Esophagus muscularis mucosa (tissue), 4 donors: ENCODE measurements around the gene ADISSP. TPM values are rescaled to one million over a fixed set of nuclear protein-coding genes. Genes with fewer than 3 reads are reported as not detected.
"Not testable (repeated sequence)": the region's sequence is repeated elsewhere in the genome, so short reads cannot be mapped to it uniquely, and the experiment has no call there.

Experiments used
- DNase-seq: peaks from one replicate; pipeline ENCODE4 v3.0.0-alpha.2; 2017; ENCODE audit errors: extremely low spot score
- H3K27ac ChIP-seq, 4 donors: fragments of 200-600 bp; sonication (generic); replicated peaks in 1 of 4; 1 replicate in 3 of 4; 2 replicates in 1 of 4; pipeline ENCODE4 v1.5.1; 2016 to 2019; ENCODE audit warnings: mild to moderate bottlenecking in 1 of 4
- H3K27me3 ChIP-seq, 4 donors: fragments of 200-600 bp; sonication (generic); one replicate each; pipeline versions ENCODE4 v1.5.1 to v1.6.0; 2016 to 2019
- H3K36me3 ChIP-seq, 4 donors: fragments of 200-600 bp; sonication (generic); one replicate each; pipeline ENCODE4 v1.5.1; 2016 to 2019
- H3K4me1 ChIP-seq, 4 donors: fragments of 200-600 bp; sonication (generic); one replicate each; pipeline ENCODE4 v1.5.1; 2016 to 2019
- H3K4me3 ChIP-seq, 4 donors: fragments of 200-600 bp; sonication (generic); 1 replicate in 2 of 4; 2 replicates in 2 of 4; pipeline ENCODE4 v1.5.1; 2016 to 2019; ENCODE audit warnings: mild to moderate bottlenecking in 4 of 4, moderate library complexity in 1 of 4
- H3K9me3 ChIP-seq, 4 donors: fragments of 200-600 bp; sonication (generic); 1 replicate in 3 of 4; 2 replicates in 1 of 4; pipeline ENCODE4 v1.5.1; 2016 to 2019
- EP300 ChIP-seq: sonication (generic); formaldehyde crosslinking; IDR thresholded peaks from one replicate; pipeline ENCODE4 v1.6.1; 2017; ENCODE audit warnings: antibody characterized with exemption
- POLR2A ChIP-seq: fragments of 450-650 bp; IDR thresholded peaks from one replicate; pipeline ENCODE4 v1.6.1; 2017; ENCODE audit warnings: antibody characterized with exemption, moderate library complexity, mild to moderate bottlenecking, low read depth
- POLR2AphosphoS5 ChIP-seq, 2 donors: sonication (generic); formaldehyde crosslinking; IDR thresholded peaks; one replicate each; pipeline ENCODE4 v1.6.1; 2017; ENCODE audit warnings: antibody characterized with exemption in 2 of 2
- WGBS: methylation state at CpG from one replicate; pipeline ENCODE4 v1.1.5; 2018; 5-methylcytosine and 5-hydroxymethylcytosine counted together
- intact Hi-C: fragments of 100-400 bp; cut with DNase I; formaldehyde crosslinking; loops from one replicate; pipeline ENCODE4 v1.15.1; 2023
- total RNA-seq, 4 donors: library from RNA; depleted of rRNA; stranded (reverse); fragments of >200 nt; gene quantifications; one replicate each; pipeline versions ENCODE4 v1.1.0 to v1.2.1, GENCODE V29; 2016
- TF ChIP-seq, protein P1 (sequence below), 3 experiments: fragments of 200-600 bp in 2 of 3; fragments of 450-650 bp in 1 of 3; sonication (generic) in 2 of 3; IDR thresholded peaks; one replicate each; pipeline ENCODE4 v1.5.1; 2017 to 2019; ENCODE audit warnings: antibody characterized with exemption in 3 of 3, mild to moderate bottlenecking in 2 of 3, moderate library complexity in 1 of 3

Gene ADISSP
- total RNA-seq, 4 donors from 2014 or later = 56.5 to 96.1 (median 73.6) TPM

DNA sequence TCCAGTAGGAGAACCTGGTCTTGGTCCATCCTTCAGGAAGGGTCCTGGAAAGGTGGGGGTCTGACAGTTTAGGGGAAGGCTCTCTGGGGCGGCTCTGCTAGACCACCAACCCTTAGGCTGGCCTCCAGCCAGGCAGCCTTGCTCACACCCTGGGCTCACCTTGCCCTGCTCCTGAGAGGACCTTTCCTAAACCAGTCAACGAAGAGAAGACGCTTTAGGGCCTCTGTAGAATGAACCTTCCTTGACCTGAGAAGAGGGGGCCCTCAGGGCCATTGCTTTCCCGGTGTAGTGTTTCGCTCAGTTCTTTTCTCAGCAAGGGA lies 29.6 kb upstream of the ADISSP start:
- Histone ChIP-seq H3K27ac (peak overlapping the region; percentile 95 to 99 (median 98)), H3K36me3 (peaks cover 15 to 44% (median 29%) of the 10 kb centered on the region in 4 donors), H3K4me3 (peak overlapping the region; percentile 63 to 81 (median 66)), H3K27me3 (no peaks in the 10 kb centered on the region), H3K9me3 (no peaks in the 10 kb centered on the region), H3K4me1 (peaks cover 15 to 57% (median 56%) of the 10 kb centered on the region in 4 donors)
- 83% methylated on average over 5 of the region's 5 CpGs for WGBS
- no peak for DNase-seq
- TF ChIP-seq POLR2AphosphoS5 (IDR thresholded peaks at IDR 0.05) (no peak), EP300 (no peak), POLR2A (no peak)
- TF ChIP-seq, protein P1, sequence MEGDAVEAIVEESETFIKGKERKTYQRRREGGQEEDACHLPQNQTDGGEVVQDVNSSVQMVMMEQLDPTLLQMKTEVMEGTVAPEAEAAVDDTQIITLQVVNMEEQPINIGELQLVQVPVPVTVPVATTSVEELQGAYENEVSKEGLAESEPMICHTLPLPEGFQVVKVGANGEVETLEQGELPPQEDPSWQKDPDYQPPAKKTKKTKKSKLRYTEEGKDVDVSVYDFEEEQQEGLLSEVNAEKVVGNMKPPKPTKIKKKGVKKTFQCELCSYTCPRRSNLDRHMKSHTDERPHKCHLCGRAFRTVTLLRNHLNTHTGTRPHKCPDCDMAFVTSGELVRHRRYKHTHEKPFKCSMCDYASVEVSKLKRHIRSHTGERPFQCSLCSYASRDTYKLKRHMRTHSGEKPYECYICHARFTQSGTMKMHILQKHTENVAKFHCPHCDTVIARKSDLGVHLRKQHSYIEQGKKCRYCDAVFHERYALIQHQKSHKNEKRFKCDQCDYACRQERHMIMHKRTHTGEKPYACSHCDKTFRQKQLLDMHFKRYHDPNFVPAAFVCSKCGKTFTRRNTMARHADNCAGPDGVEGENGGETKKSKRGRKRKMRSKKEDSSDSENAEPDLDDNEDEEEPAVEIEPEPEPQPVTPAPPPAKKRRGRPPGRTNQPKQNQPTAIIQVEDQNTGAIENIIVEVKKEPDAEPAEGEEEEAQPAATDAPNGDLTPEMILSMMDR (IDR thresholded peaks at IDR 0.05) = no peak
- intact Hi-C loops = no loop called here

DNA sequence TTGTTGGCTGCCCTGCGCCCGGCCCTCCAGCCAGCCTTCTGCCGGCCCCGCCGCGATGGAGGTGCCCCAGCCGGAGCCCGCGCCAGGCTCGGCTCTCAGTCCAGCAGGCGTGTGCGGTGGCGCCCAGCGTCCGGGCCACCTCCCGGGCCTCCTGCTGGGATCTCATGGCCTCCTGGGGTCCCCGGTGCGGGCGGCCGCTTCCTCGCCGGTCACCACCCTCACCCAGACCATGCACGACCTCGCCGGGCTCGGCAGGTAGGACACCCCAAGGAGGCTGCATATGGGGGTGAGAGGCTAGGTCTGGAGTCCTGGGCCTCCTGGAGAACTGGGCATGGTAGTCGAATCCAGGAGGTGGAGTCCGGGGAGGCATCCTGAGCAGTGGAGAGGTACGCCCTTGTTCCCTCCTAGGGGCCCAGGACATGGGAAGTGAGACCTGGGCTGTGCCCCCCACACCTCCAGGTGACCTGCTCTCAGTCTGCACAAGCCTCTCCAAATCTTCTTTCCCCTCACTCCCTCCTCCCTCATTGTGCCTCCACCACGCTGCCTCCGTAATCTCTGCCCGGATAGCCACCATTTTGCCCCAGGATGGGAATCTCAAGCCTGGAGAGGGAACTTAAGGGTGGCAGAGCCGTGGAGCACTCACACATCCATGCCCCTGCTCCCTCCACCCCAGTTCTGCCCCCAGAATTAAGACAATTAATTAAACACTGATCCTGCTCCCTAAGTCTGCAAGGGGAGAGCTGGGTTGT lies 29.1 kb upstream of the ADISSP start:
- peak overlapping the region; percentile 63 to 81 (median 66) for H3K4me3 ChIP-seq
- H3K27me3 ChIP-seq = no peaks in the 10 kb centered on the region
- intact Hi-C loops = no loop called here
- H3K4me1 ChIP-seq = peaks cover 15 to 57% (median 56%) of the 10 kb centered on the region in 4 donors
- TF ChIP-seq EP300 (no peak), POLR2AphosphoS5 (IDR thresholded peaks at IDR 0.05) (no peak), POLR2A (no peak)
- TF ChIP-seq, protein P1 (IDR thresholded peaks at IDR 0.05) = no peak
- no peaks in the 10 kb centered on the region for H3K9me3 ChIP-seq
- no peak for DNase-seq
- WGBS = 33% methylated on average over 7 of the region's 33 CpGs
- peaks cover 9 to 38% (median 24%) of the 10 kb centered on the region in 4 donors for H3K36me3 ChIP-seq
- H3K27ac ChIP-seq = peak overlapping the region; percentile 95 to 99 (median 98)

DNA sequence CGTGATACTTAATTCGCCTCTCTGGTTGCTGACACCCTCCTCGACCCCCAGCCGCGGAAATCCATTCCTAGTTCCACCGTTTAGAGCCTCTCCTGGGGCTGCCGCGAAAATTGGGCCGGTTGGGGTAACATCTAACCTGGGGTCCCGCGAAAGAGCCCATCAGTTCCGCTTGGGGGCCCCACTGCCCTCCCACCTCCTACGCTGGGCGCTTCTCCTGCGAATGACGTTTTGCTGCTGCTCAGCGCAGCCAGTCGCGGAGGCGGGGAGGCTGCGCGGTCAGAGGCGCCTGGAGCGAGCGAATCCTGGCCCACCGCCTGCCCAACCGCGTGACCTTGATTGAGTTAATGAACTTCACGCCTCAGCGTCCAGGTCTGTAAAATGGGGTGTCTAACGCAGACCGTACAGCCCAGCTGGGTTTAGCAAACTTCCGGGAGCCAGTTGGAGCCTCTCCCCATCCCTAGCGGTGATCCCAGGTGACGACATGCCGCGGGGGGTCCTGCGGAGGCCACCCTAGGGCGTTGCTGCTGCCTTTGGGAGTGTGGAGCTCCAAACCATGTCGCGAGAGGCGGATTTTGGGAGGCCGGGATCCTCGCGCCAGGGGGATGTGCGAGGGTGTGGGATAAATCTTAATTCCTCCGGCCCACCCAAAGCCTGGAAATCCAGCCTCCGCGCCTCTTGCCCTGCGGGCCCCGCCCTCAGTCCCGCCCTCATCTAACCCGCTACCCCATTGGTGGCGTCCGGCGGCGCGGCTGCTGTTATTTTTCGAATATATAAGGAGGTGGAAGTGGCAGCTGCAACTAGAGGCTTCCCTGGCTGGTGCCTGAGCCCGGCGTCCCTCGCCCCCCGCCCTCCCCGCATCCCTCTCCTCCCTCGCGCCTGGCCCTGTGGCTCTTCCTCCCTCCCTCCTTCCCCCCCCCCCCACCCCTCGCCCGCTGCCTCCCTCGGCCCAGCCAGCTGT lies 28.2 kb upstream of the ADISSP start, which contains the start of gene CDC25B:
Gene CDC25B, plus strand, starts transcription at position 800 of the 958 bp plus-strand sequence. CDS start 222 bp downstream, outside the sequence.
- Histone ChIP-seq H3K27ac (peak within 1 kb of the TSS; percentile 95 to 99 (median 98)), H3K27me3 (no peaks in the 10 kb centered on the region), H3K4me3 (peak within 1 kb of the TSS; percentile 63 to 81 (median 66)), H3K36me3 (peaks cover under 1 to 30% (median 15%) of the 10 kb centered on the region in 4 donors), H3K9me3 (no peaks in the 10 kb centered on the region), H3K4me1 (peaks cover 15 to 57% (median 56%) of the 10 kb centered on the region in 4 donors)
- intact Hi-C loops = no loop called here
- DNase-seq = peak; percentile 99
- under 1% methylated on average over 38 of the region's 69 CpGs for WGBS
- TF ChIP-seq EP300 (no peak), POLR2AphosphoS5 (IDR thresholded peaks at IDR 0.05) (peak; percentile 85 to 88), POLR2A (peak; percentile 13)
- TF ChIP-seq, protein P1 (IDR thresholded peaks at IDR 0.05) = peak; percentile 45 to 55 (median 46)

- no peak for DNase-seq
- Histone ChIP-seq H3K27ac (peak overlapping the region; percentile 95 to 99 (median 98)), H3K9me3 (no peaks in the 10 kb centered on the region), H3K27me3 (no peaks in the 10 kb centered on the region), H3K36me3 (peaks cover 0 to 20% (median 7%) of the 10 kb centered on the region in 4 donors), H3K4me3 (peak overlapping the region; percentile 63 to 81 (median 66)), H3K4me1 (peaks cover 15 to 48% (median 46%) of the 10 kb centered on the region in 4 donors)
- 77% methylated on average over 24 of the region's 25 CpGs for WGBS
- TF ChIP-seq EP300 = no peak
- TF ChIP-seq, protein P1 (IDR thresholded peaks at IDR 0.05) = no peak
- TF ChIP-seq POLR2AphosphoS5 (IDR thresholded peaks at IDR 0.05) = no peak
- no peak for TF ChIP-seq POLR2A
- intact Hi-C loops = no loop called here
Observed at GRCh38 chr20:3794701-3795420, 27.3 kb upstream of the ADISSP start.

DNA sequence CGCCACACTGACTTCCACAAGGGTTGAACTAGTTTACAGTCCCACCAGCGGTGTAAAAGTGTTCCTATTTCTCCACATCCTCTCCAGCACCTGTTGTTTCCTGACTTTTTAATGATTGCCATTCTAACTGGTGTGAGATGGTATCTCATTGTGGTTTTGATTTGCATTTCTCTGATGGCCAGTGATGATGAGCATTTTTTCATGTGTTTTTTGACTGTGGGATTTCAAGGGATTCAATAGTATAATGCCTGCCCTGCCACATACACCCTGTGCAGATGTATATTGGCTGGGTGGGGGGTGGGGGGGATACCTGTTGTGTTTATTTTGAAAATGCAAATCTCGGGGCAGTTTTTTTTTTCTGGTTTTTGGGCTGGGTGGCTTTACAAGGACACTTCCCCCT lies 26.6 kb upstream of the ADISSP start:
- Histone ChIP-seq H3K27ac (peak overlapping the region in 3 of 4 donors; percentile 96 to 99 (median 99)), H3K4me1 (peaks cover 13 to 41% (median 39%) of the 10 kb centered on the region in 4 donors), H3K36me3 (peaks cover 0 to 16% (median 5%) of the 10 kb centered on the region in 4 donors)
- DNase-seq, H3K4me3 ChIP-seq, H3K9me3 ChIP-seq, intact Hi-C loops, H3K27me3 ChIP-seq: not testable (repeated sequence)
- WGBS = 94% methylated on average over 1 of the region's 3 CpGs

- not testable (repeated sequence) for H3K9me3 ChIP-seq, DNase-seq, H3K27ac ChIP-seq, H3K4me3 ChIP-seq, H3K27me3 ChIP-seq, H3K36me3 ChIP-seq
- 99% methylated on average over 4 of the region's 4 CpGs for WGBS
- intact Hi-C loops = loop anchor here (5.0 kb wide), 1 partner anchor 293 kb away; no protein-coding TSS in a partner anchor
- H3K4me1 ChIP-seq = peaks cover 23 to 38% (median 30%) of the 10 kb centered on the region in 4 donors
Observed at GRCh38 chr20:3789201-3789600, 21.6 kb upstream of the ADISSP start.
